HUES48 (cell line): ENCODE results near the gene ADGRD2.
A peak's percentile ranks its signal among the peaks of the same experiment; 100 is the strongest.

Experiments used
- H3K27ac ChIP-seq: one replicate; pipeline ENCODE4 v1.7.0; 2013; ENCODE audit warnings: low read depth, low read length, inconsistent platforms
- H3K27me3 ChIP-seq: 2 replicates; pipeline ENCODE4 v1.6.1; 2013; ENCODE audit warnings: mild to moderate bottlenecking, low read length; ENCODE audit not compliant: control insufficient read depth, insufficient read depth
- H3K36me3 ChIP-seq: 2 replicates; pipeline ENCODE4 v1.6.1; 2013; ENCODE audit warnings: low read length; ENCODE audit not compliant: control insufficient read depth, insufficient read depth
- H3K4me1 ChIP-seq: 2 replicates; pipeline ENCODE4 v1.6.1; 2013; ENCODE audit warnings: mild to moderate bottlenecking, low read length; ENCODE audit not compliant: control insufficient read depth, insufficient read depth
- H3K4me3 ChIP-seq: 2 replicates; pipeline ENCODE4 v1.5.1; 2013; ENCODE audit warnings: mild to moderate bottlenecking, low read depth, low read length
- H3K9ac ChIP-seq: 2 replicates; pipeline ENCODE4 v1.6.1; 2013; ENCODE audit warnings: mild to moderate bottlenecking, low read depth, low read length, moderate library complexity
- H3K9me3 ChIP-seq: 2 replicates; pipeline ENCODE4 v1.6.1; 2013; ENCODE audit warnings: low read length; ENCODE audit not compliant: control insufficient read depth, insufficient read depth

Gene ADGRD2

GRCh38 chr9:124449381-124450151, 685 bp upstream of the ADGRD2 start:
- H3K27ac ChIP-seq, result no peak overlapping the region
- H3K4me1 ChIP-seq, result peaks cover 10% of the 10 kb centered on the region; the same call in 1 of the 2 replicates
- H3K27me3 ChIP-seq, result peaks cover 34% of the 10 kb centered on the region
- no peak overlapping the region for H3K9ac ChIP-seq
- no peak overlapping the region for H3K4me3 ChIP-seq
- no peaks in the 10 kb centered on the region for H3K9me3 ChIP-seq
- H3K36me3 ChIP-seq, result no peaks in the 10 kb centered on the region

- Histone ChIP-seq H3K27ac (no peak overlapping the region), H3K4me3 (peak overlapping the region; percentile 56), H3K4me1 (peaks cover 10% of the 10 kb centered on the region; the same call in 1 of the 2 replicates), H3K27me3 (peaks cover 34% of the 10 kb centered on the region), H3K9ac (no peak overlapping the region), H3K9me3 (no peaks in the 10 kb centered on the region), H3K36me3 (no peaks in the 10 kb centered on the region)
Observed at GRCh38 chr9:124450931-124451661, 845 bp downstream of the ADGRD2 start.

GRCh38 chr9:124452326-124452725, 2.1 kb downstream of the ADGRD2 start:
- peaks cover 34% of the 10 kb centered on the region for H3K27me3 ChIP-seq
- H3K36me3 ChIP-seq, result no peaks in the 10 kb centered on the region
- no peak overlapping the region for H3K4me3 ChIP-seq
- H3K27ac ChIP-seq, result no peak overlapping the region
- no peak overlapping the region for H3K9ac ChIP-seq
- H3K4me1 ChIP-seq, result peaks cover 10% of the 10 kb centered on the region; the same call in 1 of the 2 replicates
- H3K9me3 ChIP-seq, result no peaks in the 10 kb centered on the region

GRCh38 chr9:124452841-124453585, 2.8 kb downstream of the ADGRD2 start:
- Histone ChIP-seq H3K27ac (no peak overlapping the region), H3K9ac (no peak overlapping the region), H3K27me3 (peaks cover 34% of the 10 kb centered on the region), H3K9me3 (no peaks in the 10 kb centered on the region), H3K4me3 (peak overlapping the region; percentile 53), H3K4me1 (peaks cover 10% of the 10 kb centered on the region; the same call in 1 of the 2 replicates), H3K36me3 (no peaks in the 10 kb centered on the region)

- no peaks in the 10 kb centered on the region for H3K9me3 ChIP-seq
- no peak overlapping the region for H3K27ac ChIP-seq
- no peak overlapping the region for H3K9ac ChIP-seq
- peaks cover 34% of the 10 kb centered on the region for H3K27me3 ChIP-seq
- peaks cover 10% of the 10 kb centered on the region; the same call in 1 of the 2 replicates for H3K4me1 ChIP-seq
- H3K4me3 ChIP-seq, result peak overlapping the region; percentile 53
- H3K36me3 ChIP-seq, result no peaks in the 10 kb centered on the region
Observed at GRCh38 chr9:124453586-124454191, 3.4 kb downstream of the ADGRD2 start.

GRCh38 chr9:124454296-124454695, 4.0 kb downstream of the ADGRD2 start:
- Histone ChIP-seq H3K9me3 (no peaks in the 10 kb centered on the region), H3K27ac (no peak overlapping the region), H3K36me3 (no peaks in the 10 kb centered on the region), H3K4me1 (peaks cover 10% of the 10 kb centered on the region; the same call in 1 of the 2 replicates), H3K27me3 (peaks cover 34% of the 10 kb centered on the region), H3K4me3 (no peak overlapping the region), H3K9ac (no peak overlapping the region)

GRCh38 chr9:124454791-124455443, 4.7 kb downstream of the ADGRD2 start:
- H3K9me3 ChIP-seq, result no peaks in the 10 kb centered on the region
- H3K27me3 ChIP-seq, result peaks cover 34% of the 10 kb centered on the region
- H3K36me3 ChIP-seq, result no peaks in the 10 kb centered on the region
- H3K4me1 ChIP-seq, result peaks cover 10% of the 10 kb centered on the region; the same call in 1 of the 2 replicates
- H3K9ac ChIP-seq, result no peak overlapping the region
- H3K4me3 ChIP-seq, result no peak overlapping the region
- no peak overlapping the region for H3K27ac ChIP-seq

GRCh38 chr9:124455820-124456219, 5.6 kb downstream of the ADGRD2 start:
- no peak overlapping the region for H3K4me3 ChIP-seq
- H3K27ac ChIP-seq, result no peak overlapping the region
- H3K36me3 ChIP-seq, result no peaks in the 10 kb centered on the region
- H3K9ac ChIP-seq, result no peak overlapping the region
- no peaks in the 10 kb centered on the region for H3K9me3 ChIP-seq
- peaks cover 30% of the 10 kb centered on the region for H3K27me3 ChIP-seq
- peaks cover 5% of the 10 kb centered on the region; the same call in 1 of the 2 replicates for H3K4me1 ChIP-seq

GRCh38 chr9:124456341-124457078, 6.3 kb downstream of the ADGRD2 start:
- Histone ChIP-seq H3K36me3 (no peaks in the 10 kb centered on the region), H3K4me1 (no peaks in the 10 kb centered on the region), H3K4me3 (no peak overlapping the region), H3K9ac (no peak overlapping the region), H3K27ac (no peak overlapping the region), H3K27me3 (peaks cover 23% of the 10 kb centered on the region), H3K9me3 (no peaks in the 10 kb centered on the region)
